GM08714 (cell line): ENCODE results near the gene ZCCHC10.
A peak's percentile ranks its signal among the peaks of the same experiment; 100 is the strongest.

Experiments
- H3K4me3 ChIP-seq: fragments of 200-500 bp; sonication (Bioruptor generic); 2 replicates; pipeline ENCODE4 v1.5.1; 2014; ENCODE audit warnings: mild to moderate bottlenecking, low read length, inconsistent platforms
- ZNF274 ChIP-seq: IDR thresholded peaks from 2 replicates; pipeline ENCODE4 v1.6.1; 2012; ENCODE audit warnings: mild to moderate bottlenecking, low read depth, low read length

The ZCCHC10 gene

DNA sequence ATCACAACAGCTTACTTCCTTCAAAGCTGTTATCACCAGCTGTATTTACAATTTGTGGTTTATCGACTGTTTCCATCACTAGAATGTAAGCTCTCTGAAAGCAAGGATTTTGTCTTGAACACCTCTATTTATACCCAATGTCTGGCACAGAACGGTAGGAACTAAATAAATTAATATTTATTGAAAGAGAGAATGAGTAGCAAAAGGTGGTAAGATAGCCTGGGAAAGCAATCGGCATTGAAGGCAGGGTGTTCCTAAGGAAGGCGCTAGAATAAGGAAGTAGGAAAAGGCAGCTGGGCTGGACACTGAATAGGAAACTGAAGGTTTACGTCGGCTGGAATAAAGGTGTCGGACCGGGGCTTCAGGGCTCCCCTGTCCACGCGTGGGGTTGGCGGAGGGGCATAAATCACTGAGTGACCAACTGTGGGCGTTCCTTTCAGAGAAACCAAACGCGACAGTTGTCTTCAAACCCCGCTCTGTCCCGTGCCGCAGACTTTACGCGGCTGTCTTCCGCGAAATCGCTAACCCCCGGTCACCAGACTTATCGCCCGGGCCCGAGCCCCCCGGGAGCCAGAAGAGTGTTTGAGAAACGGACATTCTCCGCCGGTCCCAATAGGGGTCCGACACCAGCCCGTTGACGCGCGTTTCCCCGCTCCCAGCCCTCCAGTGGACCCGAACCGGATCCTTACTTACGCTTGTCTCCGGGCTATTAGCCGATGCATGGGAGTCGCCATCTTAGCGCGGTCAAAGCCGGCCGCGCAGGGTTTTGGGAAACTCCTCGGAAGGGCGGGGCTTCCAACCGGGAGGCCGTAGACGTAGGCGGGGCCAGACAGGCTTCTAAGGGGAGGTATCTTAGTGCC lies at the start of gene ZCCHC10:
ZCCHC10 (minus strand) TSS at position 746 of the 860 bp plus-strand sequence; CDS start at position 734, 12 bp downstream.
- peak within 1 kb of the TSS; percentile 87 for H3K4me3 ChIP-seq
- TF ChIP-seq ZNF274 = no peak

DNA sequence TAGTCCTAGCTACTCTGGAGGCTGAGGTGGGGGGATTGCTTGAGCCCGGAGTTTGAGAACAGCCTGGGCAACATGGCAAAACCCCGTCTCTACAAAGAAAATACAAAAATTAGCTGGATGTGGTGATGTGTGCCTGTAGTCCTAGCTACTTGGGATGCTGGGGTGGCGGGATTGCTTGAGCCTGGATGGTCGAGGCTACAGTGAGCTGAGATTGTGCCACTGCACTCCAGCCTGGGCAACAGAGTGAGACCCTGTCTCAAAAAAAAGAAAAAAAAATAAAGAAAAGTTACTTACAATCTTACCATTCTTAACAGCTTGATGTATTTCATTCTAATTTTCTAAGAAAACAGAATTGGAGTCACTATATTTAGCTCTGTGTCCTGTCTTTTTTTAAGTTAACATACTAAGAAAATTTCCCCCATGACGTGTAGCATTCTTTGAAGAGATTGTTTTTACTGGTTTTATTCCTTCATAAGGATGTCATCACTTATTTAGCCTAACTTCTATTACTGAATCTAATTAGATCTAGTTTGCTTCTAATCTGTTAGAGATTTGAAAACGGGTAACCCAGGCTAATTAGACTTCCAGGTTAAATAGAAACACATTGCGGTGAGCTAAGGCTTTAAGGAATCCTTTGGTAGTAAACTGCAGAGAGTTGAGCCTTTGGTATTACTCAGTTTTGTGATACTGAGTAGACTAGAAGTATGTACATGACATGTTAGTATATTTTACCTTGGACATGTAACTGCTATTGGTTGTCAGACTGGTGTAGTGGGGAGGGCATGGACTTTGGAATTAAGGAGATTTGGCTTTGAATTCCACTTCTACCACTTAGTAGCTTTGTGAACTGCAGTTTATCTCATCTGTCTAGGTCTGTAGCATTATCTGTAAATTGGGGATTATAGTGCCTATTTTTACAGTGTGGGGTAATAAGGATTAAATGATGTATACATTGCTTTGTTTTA lies 49.5 kb upstream of the ZCCHC10 start:
- no peak for TF ChIP-seq ZNF274

DNA sequence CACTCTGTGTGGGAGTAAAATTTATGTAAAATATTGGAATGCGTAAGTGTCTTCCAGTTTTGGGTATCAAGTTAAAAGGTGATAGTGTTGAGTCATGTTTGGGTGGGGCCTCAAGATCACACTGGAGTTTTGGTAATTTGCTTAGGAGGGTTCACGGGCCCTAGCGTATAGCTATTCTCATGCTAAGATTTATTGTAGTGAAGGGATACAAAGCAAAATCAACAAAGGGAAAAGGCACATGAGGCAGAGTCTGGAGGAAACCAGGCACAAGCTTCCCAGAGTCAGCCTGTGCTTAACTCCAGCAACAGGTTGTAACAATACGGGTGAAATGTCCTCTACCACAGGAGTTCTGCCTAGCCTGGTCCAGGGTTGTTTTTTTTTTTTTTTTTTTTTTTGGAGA lies 45.7 kb upstream of the ZCCHC10 start:
- no peak overlapping the region for H3K4me3 ChIP-seq
- no peak for TF ChIP-seq ZNF274

More for the DNA sequence above, 49.5 kb upstream of the ZCCHC10 start:
- H3K4me3 ChIP-seq = no peak overlapping the region

DNA sequence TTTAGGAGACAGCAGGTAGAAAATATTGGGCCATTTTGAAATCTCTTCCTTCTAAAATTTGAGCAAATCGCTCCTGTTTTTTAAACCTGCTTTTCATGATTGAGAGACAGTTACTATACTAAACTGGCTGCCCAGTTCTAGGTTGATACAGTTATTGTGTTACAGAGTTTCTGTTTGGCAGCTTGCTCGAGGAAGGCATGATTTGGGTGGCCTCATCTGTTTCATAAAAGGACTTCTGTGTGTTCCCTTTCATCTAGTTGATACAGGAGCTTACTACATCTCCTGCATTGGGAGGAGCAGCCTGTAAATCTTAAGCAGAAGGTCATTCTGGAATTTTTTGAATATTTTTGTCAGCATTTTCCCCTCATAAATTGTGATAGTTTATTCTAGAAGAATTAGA lies 39.7 kb upstream of the ZCCHC10 start:
- no peak for TF ChIP-seq ZNF274
- H3K4me3 ChIP-seq = no peak overlapping the region

DNA sequence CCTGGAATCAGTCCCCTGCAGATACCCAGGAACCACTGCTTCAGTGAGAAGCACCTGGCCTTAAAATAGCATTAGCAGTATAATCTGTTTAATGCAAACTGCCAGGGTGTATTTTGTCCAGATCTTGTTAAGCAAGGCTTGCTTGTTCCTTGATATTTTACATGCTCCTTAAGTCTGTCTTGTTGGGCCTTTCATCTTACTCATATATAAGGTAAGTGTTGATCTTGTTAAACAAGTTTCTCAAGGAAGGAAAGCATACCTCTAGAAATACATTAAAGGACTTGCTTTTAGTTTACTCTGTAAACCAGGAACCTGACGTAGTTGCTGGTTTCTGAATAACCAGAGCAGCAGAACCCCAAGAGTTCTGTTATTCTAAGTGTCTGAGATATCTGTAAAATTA lies 39.1 kb upstream of the ZCCHC10 start:
- H3K4me3 ChIP-seq = no peak overlapping the region
- no peak for TF ChIP-seq ZNF274

DNA sequence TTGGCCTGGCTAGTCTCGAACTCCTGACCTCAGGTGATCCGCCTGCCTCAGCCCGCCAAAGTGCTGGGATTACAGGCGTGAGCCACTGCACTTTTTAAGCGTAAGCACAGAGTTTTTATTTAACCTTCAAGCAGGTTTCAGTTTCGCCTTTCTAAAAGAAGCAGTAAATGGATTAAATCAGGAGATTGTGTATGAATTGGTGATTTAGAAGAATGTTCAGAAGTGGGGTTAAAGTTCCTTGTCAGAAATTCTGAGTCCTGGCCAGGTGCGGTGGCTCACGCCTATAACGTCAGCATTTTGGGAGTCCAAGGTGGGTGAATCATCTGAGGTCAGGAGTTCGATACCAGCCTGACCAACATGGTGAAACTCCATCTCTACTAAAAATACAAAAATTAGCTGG lies 37.6 kb upstream of the ZCCHC10 start:
- no peak overlapping the region for H3K4me3 ChIP-seq
- TF ChIP-seq ZNF274 = no peak

DNA sequence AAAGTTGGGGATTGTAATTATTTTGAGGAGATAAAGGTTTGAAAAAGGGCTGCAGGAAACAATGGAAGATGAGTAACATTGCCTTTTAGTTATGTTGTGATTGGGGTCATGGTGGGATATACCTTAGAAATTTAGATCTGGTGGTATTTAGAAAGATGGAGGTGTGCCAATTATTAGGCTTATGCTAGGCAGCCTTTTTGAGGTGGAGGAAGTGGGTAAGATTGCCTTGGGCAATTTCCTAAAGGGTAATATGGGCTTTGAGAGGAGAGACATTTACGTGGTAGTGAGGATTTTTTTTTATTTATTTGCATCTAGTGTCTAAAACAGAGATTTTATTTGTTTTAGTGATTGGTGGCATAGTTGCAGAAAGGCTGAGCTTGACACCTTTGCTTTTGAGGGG lies 35.9 kb upstream of the ZCCHC10 start:
- no peak overlapping the region for H3K4me3 ChIP-seq
- TF ChIP-seq ZNF274 = no peak

DNA sequence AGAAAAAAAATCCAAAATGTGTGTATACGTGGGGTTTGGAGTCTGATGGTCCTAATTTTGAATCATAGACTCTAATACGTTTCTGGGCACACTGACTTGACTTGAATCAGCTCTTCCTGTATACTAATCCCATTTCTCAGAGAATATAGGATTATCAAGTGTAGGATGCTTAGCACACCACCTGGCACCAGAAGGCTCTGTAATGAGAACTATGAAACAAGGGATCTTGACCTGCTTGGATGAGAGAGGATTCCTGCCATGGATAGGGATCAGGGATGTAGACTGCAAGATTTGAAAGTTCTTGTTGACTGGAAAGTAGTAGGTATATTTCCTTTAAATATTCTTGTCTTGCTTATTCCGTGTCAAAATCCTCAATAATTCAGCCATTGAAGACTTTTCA lies 33.3 kb upstream of the ZCCHC10 start:
- TF ChIP-seq ZNF274 = no peak

DNA sequence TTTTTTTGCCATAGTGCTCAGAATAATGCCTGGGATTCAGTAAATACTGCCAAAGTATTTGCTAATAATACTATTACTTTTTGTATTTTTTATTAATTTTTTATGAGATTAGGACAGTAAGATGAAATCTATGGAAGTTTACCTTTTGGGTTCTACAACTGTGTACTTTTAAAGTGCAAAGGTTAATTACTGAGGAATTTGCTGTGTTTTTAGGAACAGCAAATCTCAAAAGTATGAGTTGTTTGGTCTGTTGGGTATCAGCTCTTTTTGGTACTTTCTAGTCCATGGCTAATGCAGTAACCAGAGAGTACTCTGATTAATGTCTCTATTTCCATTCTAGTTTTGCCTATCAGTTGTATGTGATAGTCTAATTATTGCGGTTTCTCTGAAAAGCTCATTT lies 30.5 kb upstream of the ZCCHC10 start:
- TF ChIP-seq ZNF274 = no peak
- no peak overlapping the region for H3K4me3 ChIP-seq

More for the DNA sequence above, 33.3 kb upstream of the ZCCHC10 start:
- H3K4me3 ChIP-seq = no peak overlapping the region

DNA sequence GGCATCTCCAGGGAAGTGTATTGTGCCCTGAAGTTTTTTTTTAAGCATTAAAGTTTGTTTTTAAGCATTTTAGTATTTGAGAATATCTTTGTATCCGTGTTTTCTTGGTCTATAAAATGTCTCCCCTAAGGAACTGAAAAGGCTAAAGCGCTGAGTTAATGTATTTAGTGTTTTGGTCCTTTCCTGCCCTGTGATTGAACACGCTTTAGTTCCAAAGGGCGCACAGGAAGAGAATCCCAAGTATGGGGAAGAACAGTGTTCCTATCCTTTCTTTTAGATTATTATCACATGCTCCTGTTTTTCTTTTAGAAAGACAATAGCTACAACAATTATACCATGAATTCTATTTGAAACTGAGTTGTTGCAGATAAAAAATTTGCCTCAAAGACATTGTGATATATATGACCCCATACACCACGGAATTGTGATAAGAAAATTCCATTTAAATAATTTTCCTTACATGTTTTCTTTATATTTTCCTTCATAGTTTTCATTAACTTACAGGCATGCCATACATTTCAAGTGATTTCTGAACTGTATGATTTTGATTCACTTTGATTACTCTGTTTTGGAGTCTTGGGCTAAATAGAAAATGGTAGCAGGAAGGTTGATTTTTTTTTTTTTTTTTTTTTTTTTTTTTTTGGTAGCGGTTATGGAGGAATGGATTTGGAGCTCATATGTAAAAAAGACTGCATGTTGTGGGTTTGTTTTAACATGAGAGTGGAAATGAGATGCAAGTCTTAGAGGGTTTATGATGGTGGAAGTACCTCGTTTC lies 28.5 kb upstream of the ZCCHC10 start:
- H3K4me3 ChIP-seq = no peak overlapping the region

DNA sequence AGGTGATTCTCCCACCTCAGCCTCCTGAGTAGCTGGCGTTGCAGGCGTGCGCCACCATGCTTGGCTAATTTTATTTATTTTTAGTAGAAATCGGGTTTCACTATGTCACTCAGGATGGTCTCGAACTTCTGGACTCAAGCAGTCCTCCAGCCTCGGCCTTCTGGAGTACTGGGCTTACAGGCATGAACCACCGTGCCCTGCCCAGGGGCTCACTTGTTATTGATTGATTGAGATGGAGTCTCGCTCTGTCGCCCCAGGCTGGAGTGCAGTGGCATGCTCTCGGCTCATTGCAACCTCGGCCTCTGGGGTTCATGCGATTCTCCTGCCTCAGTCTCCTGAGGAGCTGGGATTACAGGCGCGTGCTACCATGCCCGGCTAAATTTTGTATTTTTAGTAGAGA lies 27.1 kb upstream of the ZCCHC10 start:
- H3K4me3 ChIP-seq = peak overlapping the region; percentile 77
- TF ChIP-seq ZNF274 = no peak

More for the DNA sequence above, 28.5 kb upstream of the ZCCHC10 start:
- TF ChIP-seq ZNF274 = no peak

DNA sequence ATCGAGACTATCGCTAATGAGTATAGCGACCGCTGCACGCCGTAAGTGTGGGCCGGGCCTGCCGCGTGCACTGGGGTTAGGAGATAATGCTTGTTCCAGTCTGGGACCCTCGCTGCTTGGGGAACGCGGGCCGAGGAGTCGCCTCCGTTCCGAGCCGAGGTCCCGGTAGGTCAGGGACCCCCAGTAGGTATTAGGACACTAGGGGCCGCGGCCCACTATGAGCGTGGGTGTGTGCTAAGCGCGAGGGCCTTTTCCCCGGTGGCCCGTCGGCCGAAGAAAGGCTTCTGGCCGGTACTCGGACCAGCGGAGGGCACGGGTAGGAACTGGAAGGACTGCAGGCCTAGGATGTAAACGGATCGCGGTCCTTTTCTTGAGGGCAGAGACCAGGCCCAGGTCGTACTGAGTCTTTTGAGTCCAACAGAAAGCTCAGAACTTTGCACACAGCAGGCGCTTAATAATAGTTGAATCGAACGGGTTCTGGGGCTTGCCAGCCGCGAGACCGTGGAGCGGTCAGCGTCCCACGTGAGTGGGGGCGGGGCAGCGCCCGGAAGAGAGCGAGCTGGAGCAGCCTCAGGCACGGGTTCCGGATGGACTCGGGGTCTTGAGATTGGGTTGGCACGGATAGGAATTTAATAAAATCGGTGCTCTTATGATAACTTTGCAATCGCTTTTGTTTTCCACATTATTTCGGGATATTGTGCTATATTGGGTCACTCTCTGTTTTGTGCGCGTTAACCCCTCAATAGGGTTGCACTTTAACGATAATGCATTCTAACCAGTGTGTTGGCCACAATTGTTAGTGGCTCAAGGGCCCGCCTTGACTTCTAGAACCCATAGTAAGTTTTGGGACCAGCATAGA lies 26.2 kb upstream of the ZCCHC10 start:
- H3K4me3 ChIP-seq = peak overlapping the region; percentile 77

More for the DNA sequence above, 26.2 kb upstream of the ZCCHC10 start:
- no peak for TF ChIP-seq ZNF274
